Activated gamma-delta T cell treated with Interleukin-2 at 50 U/mL for 16 hours (primary cell): Measurements from ENCODE around the gene TGFB1.

ENCODE experiments used
- DNase-seq: peaks from one replicate; pipeline ENCODE4 v3.0.0-alpha.2; 2020

Gene TGFB1

GRCh38 chr19:41339936-41340335, 13.8 kb downstream of the TGFB1 start:
- DNase-seq, result no peak

DNA sequence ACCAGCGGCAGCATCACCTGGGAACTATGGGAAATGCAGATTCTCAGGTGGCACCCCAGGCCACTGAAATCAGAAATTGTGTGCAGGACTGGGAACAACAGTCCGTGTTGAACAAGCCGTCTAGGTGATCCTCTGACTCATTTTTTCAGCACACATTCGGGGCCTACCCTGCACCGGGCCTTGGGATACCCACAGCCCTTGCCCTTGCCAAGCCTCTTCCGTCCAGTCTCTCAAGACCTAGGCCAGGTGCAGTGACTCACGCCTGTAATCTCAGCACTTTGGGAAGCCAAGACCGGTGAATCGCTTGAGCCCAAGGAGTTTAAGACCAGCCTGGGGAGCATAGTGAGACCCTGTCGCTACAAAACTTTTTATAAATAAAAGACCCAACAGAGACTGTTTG, 18.3 kb downstream of the TGFB1 start:
- DNase-seq, result no peak

GRCh38 chr19:41334793-41335192, 18.9 kb downstream of the TGFB1 start:
- no peak for DNase-seq

GRCh38 chr19:41332468-41332867, 21.3 kb downstream of the TGFB1 start:
- DNase-seq, result no peak

DNA sequence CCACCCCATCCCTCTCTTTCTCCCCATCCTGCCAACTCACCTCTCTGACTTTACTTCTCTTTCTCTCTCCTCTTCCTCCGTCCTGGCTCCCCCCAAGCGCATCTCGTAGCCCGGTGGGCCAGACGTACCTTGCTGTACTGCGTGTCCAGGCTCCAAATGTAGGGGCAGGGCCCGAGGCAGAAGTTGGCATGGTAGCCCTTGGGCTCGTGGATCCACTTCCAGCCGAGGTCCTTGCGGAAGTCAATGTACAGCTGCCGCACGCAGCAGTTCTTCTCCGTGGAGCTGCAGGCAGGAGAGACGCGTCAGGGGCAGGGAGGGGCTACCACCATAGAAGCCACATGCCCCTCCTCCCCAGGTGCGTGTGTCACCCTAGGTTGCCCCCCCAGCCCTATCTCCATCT, 21.7 kb downstream of the TGFB1 start:
- DNase-seq, result no peak

- DNase-seq, result no peak
Observed at GRCh38 chr19:41330946-41331678, 22.6 kb downstream of the TGFB1 start.

DNA sequence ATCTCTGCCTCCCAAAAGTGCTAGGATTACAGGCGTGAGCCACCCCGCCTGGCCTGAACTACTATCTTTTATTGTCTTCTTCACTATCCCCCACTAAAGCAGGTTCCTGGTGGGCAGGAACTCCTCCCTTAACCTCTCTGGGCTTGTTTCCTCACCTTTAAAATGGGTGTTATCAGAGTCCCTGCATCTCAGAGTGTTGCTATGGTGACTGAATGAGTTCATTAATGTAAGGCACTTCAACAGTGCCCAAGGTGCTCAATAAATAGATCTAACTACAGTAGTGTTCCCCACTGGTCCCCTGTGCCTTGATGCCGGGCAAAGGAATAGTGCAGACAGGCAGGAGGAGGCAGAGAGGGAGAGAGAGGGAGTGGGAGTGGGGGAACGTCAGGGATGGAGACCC, 23.2 kb downstream of the TGFB1 start:
- DNase-seq, result no peak

GRCh38 chr19:41328842-41329225, 24.9 kb downstream of the TGFB1 start:
- DNase-seq, result no peak

GRCh38 chr19:41328157-41328841, 25.4 kb downstream of the TGFB1 start:
- DNase-seq, result no peak

- peak; percentile 85 for DNase-seq
Observed at GRCh38 chr19:41327576-41328156, 26.1 kb downstream of the TGFB1 start.

GRCh38 chr19:41327076-41327575, 26.6 kb downstream of the TGFB1 start:
- no peak for DNase-seq

DNA sequence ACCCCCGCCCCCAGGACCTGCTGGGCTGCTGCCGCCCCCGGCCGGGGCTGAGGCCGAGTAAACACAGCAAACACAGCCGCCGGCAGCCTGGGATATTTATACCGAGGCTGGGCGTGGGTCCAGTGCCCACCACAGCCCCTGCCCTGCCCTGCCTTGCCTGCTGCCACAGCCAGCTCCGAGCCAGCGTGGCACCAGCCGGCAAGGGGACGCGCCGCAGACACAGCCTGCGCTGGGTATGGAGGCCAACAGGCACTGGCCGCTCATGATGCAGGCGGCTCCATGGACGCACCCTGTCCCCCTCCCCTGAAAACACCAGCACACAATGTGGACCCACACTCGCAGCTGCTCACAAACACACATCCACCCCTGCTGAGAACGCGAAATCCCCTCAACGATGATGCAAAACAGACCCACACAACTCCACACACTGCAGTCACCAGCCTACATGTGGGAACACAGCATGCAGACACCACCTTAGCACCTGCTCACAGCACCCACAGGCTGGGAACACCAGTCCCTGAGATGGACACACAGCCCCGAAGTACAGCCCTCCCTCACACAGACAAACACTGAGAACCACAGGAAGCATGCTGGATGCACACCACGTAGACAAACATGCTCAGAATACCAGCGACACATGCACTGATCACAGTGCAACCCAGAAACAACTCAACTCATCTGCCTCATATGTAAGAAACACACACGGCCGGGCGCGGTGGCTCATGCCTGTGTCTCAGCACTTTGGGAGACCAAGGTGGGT, 27.6 kb downstream of the TGFB1 start:
- DNase-seq, result peak; percentile 41

DNA sequence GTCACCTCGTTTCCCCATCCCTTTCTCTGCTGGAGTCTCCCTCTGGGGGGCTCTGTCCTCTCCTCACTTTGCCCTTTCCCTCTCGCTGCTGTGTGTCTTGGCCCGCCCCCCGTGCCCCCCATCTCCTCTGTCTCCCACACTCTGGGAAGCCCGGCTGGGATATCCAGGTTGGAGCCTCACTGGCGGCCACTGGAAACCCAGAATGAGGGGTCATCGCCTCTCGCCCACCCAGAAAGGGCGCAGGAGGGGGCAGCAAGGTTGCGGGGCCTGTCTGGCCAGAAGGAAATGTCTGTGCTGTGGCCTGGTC, 28.1 kb downstream of the TGFB1 start:
- no peak for DNase-seq

GRCh38 chr19:41324921-41325639, 28.6 kb downstream of the TGFB1 start:
- DNase-seq, result no peak

GRCh38 chr19:41324231-41324702, 29.5 kb downstream of the TGFB1 start:
- no peak for DNase-seq

GRCh38 chr19:41323430-41324125, 30.1 kb downstream of the TGFB1 start:
- DNase-seq, result no peak

GRCh38 chr19:41323023-41323422, 30.7 kb downstream of the TGFB1 start:
- no peak for DNase-seq

DNA sequence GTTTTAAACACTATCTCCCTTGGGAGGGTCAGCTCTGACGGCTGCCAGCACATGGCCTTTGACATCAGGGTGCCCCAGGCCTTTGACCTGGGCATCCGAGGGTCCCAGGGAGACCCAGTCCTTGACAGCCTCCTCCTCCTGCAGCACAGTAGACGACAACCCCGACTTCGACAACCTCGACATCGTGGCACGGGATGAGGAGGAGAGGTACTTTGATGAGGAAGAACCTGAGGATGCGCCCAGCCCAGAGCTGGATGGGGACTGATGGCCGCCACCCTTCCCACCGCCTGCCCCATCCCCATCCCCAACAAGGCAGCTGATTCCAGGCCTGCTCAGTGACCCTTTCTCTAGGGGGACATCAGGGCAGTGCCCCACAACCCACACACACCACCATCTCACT, 31.3 kb downstream of the TGFB1 start:
- no peak for DNase-seq

DNA sequence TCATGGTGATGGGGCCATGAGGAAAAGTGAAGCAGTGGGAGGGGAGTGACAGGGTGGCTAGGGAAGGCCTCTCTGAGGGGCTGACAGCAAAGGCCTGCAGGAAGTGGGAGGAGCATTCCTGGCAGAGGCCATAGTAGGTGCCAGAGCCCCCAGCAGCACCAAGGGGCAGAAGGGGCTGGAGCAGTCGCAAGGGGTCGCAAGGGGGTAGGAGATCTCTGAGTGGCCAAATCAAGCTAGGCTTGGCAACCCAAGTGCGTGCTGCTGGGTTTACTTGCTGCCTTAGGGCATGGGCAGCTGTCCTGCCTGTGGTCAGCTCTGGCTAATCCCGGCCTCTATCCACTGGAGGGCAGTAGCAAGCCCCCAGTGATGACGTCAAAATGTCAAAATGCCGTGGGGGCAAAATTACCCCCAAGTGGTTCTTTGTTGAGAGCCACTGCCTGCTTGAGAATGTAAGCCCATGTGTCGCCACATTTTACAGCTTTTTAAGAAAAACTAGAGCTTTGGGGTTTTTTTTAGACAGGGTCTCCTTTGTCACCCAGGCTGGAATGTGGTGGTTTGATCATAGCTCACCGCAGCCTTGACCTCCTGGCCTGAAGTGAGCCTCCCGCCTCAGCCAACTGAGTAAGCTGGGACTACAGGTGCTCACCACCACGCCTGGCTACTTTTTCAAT, 32.0 kb downstream of the TGFB1 start:
- no peak for DNase-seq

DNA sequence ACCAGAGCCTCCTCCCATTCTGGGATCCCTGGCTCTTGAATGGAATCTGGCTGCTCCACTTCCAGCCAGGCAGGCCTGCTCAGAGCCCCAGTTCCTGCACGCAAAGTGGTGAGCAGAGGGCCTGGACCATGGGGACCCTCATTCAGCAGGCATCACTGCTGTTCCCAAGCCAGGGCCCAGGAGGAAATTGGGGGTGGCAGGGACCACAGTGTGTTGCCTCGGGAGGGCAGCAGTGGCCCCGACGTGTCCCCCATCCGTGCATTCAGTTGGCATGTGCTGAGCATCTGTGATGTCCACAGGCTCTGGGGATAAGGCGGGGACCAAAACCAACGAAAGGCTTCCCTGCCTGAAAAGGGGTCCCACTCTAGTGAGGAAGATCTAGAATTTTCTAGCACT, 32.5 kb downstream of the TGFB1 start:
- DNase-seq, result no peak

- no peak for DNase-seq
Observed at GRCh38 chr19:41320568-41320967, 33.2 kb downstream of the TGFB1 start.

DNA sequence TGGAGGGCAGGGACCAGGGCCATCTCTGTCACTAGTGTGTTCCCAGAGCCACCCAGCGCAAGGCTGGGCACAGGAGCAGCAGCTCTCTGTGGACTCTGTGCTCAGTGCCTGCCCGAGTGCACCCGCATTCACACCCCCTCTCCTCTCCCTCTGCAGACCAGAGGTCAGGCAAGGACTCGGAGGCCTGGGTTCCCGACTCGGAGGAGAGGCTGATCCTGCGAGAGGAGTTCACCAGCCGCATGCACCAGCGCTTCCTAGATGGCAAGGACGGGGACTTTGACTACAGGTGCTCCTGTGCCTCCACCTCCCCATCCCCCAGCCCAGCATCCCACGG, 33.6 kb downstream of the TGFB1 start:
- DNase-seq, result no peak
